HK-2 (cell line): Measurements from ENCODE around the gene INO80.
"Not testable (repeated sequence)": the region's sequence is repeated elsewhere in the genome, so short reads cannot be mapped to it uniquely, and the experiment has no call there.

ENCODE experiments used
- DNase-seq: peaks from one replicate; pipeline ENCODE4 v3.0.0-alpha.2; 2018; ENCODE audit not compliant: unreplicated experiment

INO80 gene

GRCh38 chr15:41121951-41122350, 5.9 kb upstream of the INO80 start:
- no peak for DNase-seq

- DNase-seq, result no peak
Observed at GRCh38 chr15:41116962-41117252, 827 bp upstream of the INO80 start.

- peak; percentile 37 for DNase-seq
Observed at GRCh38 chr15:41115652-41116115, 396 bp downstream of the INO80 start.

GRCh38 chr15:41115161-41115651, 874 bp downstream of the INO80 start:
- DNase-seq, result no peak

- DNase-seq, result no peak
Observed at GRCh38 chr15:41106947-41107346, 9.1 kb downstream of the INO80 start.

- no peak for DNase-seq
Observed at GRCh38 chr15:41105348-41106334, 10.4 kb downstream of the INO80 start.

- DNase-seq, result no peak
Observed at GRCh38 chr15:41104234-41104633, 11.8 kb downstream of the INO80 start.

- DNase-seq, result no peak
Observed at GRCh38 chr15:41102854-41103253, 13.2 kb downstream of the INO80 start.

- DNase-seq, result no peak
Observed at GRCh38 chr15:41096178-41096577, 19.9 kb downstream of the INO80 start.

- DNase-seq, result no peak
Observed at GRCh38 chr15:41085029-41085428, 31.1 kb downstream of the INO80 start.

GRCh38 chr15:41080144-41080543, 35.9 kb downstream of the INO80 start:
- no peak for DNase-seq

GRCh38 chr15:41079717-41080116, 36.4 kb downstream of the INO80 start:
- DNase-seq, result no peak

GRCh38 chr15:41078879-41079278, 37.2 kb downstream of the INO80 start:
- DNase-seq, result not testable (repeated sequence)

- DNase-seq, result no peak
Observed at GRCh38 chr15:41078125-41078524, 38.0 kb downstream of the INO80 start.

- DNase-seq, result no peak
Observed at GRCh38 chr15:41073028-41073427, 43.1 kb downstream of the INO80 start.

- DNase-seq, result no peak
Observed at GRCh38 chr15:41072013-41072412, 44.1 kb downstream of the INO80 start.

- DNase-seq, result no peak
Observed at GRCh38 chr15:41066516-41066915, 49.6 kb downstream of the INO80 start.

- DNase-seq, result no peak
Observed at GRCh38 chr15:41061667-41062066, 54.4 kb downstream of the INO80 start.

- DNase-seq, result no peak
Observed at GRCh38 chr15:41060505-41060904, 55.6 kb downstream of the INO80 start.

- DNase-seq, result no peak
Observed at GRCh38 chr15:41056810-41057209, 59.3 kb downstream of the INO80 start.

GRCh38 chr15:41055706-41056105, 60.4 kb downstream of the INO80 start:
- no peak for DNase-seq

- DNase-seq, result no peak
Observed at GRCh38 chr15:41051139-41051538, 64.9 kb downstream of the INO80 start.

GRCh38 chr15:41048852-41049251, 67.2 kb downstream of the INO80 start:
- no peak for DNase-seq
